Measurements from ENCODE around the gene FIZ1. TPM values are rescaled to one million over a fixed set of nuclear protein-coding genes. Genes with fewer than 3 reads are reported as not detected.
A peak's percentile ranks its signal among the peaks of the same experiment; 100 is the strongest.

The FIZ1 gene
- total and polyA plus RNA-seq, 2 of the 4 experiments (the other 2 are of a cell fraction): 1.3 to 5.9 TPM

GRCh38 chr19:55617426-55617825 is 18.1 kb upstream of the FIZ1 start:
- Histone ChIP-seq H3K9ac (ENCODE audit: low read depth, low read length) (no peak overlapping the region), H2AK5ac (ENCODE audit: low read depth, low read length) (no peak overlapping the region), H2AFZ (replicated peaks; ENCODE audit: low read length, poor library complexity) (no peak overlapping the region), H2BK120ac (ENCODE audit: low read depth, low read length) (no peak overlapping the region), H3K56ac (ENCODE audit: extremely low read depth, insufficient read depth, low read length) (no peak overlapping the region), H4K20me1 (ENCODE audit: insufficient read depth, low read length) (peaks cover 27% of the 10 kb centered on the region), H3K4me3 (ENCODE audit: insufficient read depth, low read depth, low read length) (no peak overlapping the region), H3K27me3 (ENCODE audit: control insufficient read depth, insufficient read depth, low read length) (no peaks in the 10 kb centered on the region), H3K4me1 (ENCODE audit: control insufficient read depth, insufficient read depth, low read length) (peaks cover 13% of the 10 kb centered on the region), H4K8ac (ENCODE audit: low read depth in 2 of 2, low read length in 2 of 2) (no peak overlapping the region), H3K14ac (replicated peaks; ENCODE audit: low read depth, low read length) (no peak overlapping the region), H3K9me3 (ENCODE audit: control insufficient read depth, insufficient read depth, low read length) (no peaks in the 10 kb centered on the region), H4K5ac (ENCODE audit: low read depth, low read length) (no peak overlapping the region), H3K23ac (ENCODE audit: low read depth, low read length) (no peak overlapping the region), H3K36me3 (ENCODE audit: control insufficient read depth, insufficient read depth, low read length) (peaks cover 44% of the 10 kb centered on the region), H3K18ac (ENCODE audit: low read depth, low read length) (no peak overlapping the region), H2BK5ac (ENCODE audit: low read depth, low read length, poor library complexity, severe bottlenecking) (no peak overlapping the region), H3K9me1 (ENCODE audit: insufficient read depth, low read length) (peaks cover 15% of the 10 kb centered on the region; the same call in 1 of the 2 replicates), H3K27ac (ENCODE audit: insufficient read depth, low read length) (no peak overlapping the region), H4K91ac (ENCODE audit: insufficient read depth, low read depth, low read length) (no peak overlapping the region), H3K79me1 (ENCODE audit: low read depth in 1 of 2, low read length in 2 of 2) (peaks cover 12 to 41% of the 10 kb centered on the region in 2 experiments), H2AK9ac (replicated peaks; ENCODE audit: low read depth, low read length, poor library complexity) (peak overlapping the region; percentile 50), H2BK20ac (ENCODE audit: low read depth, low read length) (no peak overlapping the region), H3K4me2 (ENCODE audit: low read depth, low read length) (no peak overlapping the region), H2BK15ac (ENCODE audit: low read depth, low read length) (no peak overlapping the region), H3K4ac (ENCODE audit: low read depth, low read length) (no peak overlapping the region)
- 100% methylated on average over 4 of the region's 8 CpGs; no CpG with 5 or more reads in 1 of the 2 experiments for WGBS, 2 experiments (ENCODE audit: extremely low coverage in 2 of 2, insufficient read length in 1 of 2)
- dilution Hi-C loops (cut with HindIII; ENCODE audit: low sequenced_read_pairs, unreplicated experiment): no loop called here
- ATAC-seq (ENCODE audit: low read depth) (no peak), DNase-seq (no peak)
- BruUV-seq (replicated peaks): no TSS peak
- in situ Hi-C loops (cut with MboI; ENCODE audit: low sequenced_read_pairs): no loop called here
- ChIA-PET POLR2A (ENCODE audit: unreplicated experiment) (no interaction called here), CTCF (interaction anchor here (0.5 kb wide), 1 partner anchor 13 kb away, joined by 3 read pairs; no protein-coding TSS in a partner anchor)
- intact Hi-C loops (cut with micrococcal nuclease): no loop called here
- TF ChIP-seq FOS (IDR thresholded peaks at IDR 0.05; ENCODE audit: low read depth, low read length): no peak
- TF ChIP-seq RCOR1 (IDR thresholded peaks at IDR 0.05; ENCODE audit: insufficient replicate concordance, low read length): no peak
- TF ChIP-seq MAZ (IDR thresholded peaks at IDR 0.05; ENCODE audit: borderline replicate concordance, low read depth, low read length): no peak
- no peak for TF ChIP-seq POLR2A (IDR thresholded peaks at IDR 0.05; ENCODE audit: low read depth, low read length)
- no peak for TF ChIP-seq CEBPB (IDR thresholded peaks at IDR 0.05; ENCODE audit: low read depth, low read length)
- no peak for TF ChIP-seq ELK1 (IDR thresholded peaks at IDR 0.05; ENCODE audit: borderline replicate concordance, low read depth, low read length)
- no peak for TF ChIP-seq RAD21 (IDR thresholded peaks at IDR 0.05; ENCODE audit: low read length)
- TF ChIP-seq CHD1 (IDR thresholded peaks at IDR 0.05; ENCODE audit: low read depth, low read length): no peak
- TF ChIP-seq USF2 (IDR thresholded peaks at IDR 0.05; ENCODE audit: low read depth, low read length): no peak
- TF ChIP-seq RFX5 (IDR thresholded peaks at IDR 0.05; ENCODE audit: low read depth, low read length): no peak
- no peak for TF ChIP-seq CTCF (conservative IDR thresholded peaks at IDR 0.05; ENCODE audit: low read depth, low read length)
- TF ChIP-seq MAFK (IDR thresholded peaks at IDR 0.05; ENCODE audit: low read depth, low read length): no peak
